Stimulated activated CD4-positive, alpha-beta T cell treated with anti-CD3 and anti-CD28 coated beads, TNF-alpha, amount 100 ng/mL, for 48 hours (primary cell): ENCODE measurements around the gene SLC35A5.
"Not testable (repeated sequence)": the region's sequence is repeated elsewhere in the genome, so short reads cannot be mapped to it uniquely, and the experiment has no call there.

Experiments
- DNase-seq, 3 donors: peaks; one replicate each; pipeline ENCODE4 v3.0.0-alpha.2; 2020; ENCODE audit warnings: low read depth in 3 of 3

The SLC35A5 gene, protein sequence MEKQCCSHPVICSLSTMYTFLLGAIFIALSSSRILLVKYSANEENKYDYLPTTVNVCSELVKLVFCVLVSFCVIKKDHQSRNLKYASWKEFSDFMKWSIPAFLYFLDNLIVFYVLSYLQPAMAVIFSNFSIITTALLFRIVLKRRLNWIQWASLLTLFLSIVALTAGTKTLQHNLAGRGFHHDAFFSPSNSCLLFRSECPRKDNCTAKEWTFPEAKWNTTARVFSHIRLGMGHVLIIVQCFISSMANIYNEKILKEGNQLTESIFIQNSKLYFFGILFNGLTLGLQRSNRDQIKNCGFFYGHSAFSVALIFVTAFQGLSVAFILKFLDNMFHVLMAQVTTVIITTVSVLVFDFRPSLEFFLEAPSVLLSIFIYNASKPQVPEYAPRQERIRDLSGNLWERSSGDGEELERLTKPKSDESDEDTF

DNA sequence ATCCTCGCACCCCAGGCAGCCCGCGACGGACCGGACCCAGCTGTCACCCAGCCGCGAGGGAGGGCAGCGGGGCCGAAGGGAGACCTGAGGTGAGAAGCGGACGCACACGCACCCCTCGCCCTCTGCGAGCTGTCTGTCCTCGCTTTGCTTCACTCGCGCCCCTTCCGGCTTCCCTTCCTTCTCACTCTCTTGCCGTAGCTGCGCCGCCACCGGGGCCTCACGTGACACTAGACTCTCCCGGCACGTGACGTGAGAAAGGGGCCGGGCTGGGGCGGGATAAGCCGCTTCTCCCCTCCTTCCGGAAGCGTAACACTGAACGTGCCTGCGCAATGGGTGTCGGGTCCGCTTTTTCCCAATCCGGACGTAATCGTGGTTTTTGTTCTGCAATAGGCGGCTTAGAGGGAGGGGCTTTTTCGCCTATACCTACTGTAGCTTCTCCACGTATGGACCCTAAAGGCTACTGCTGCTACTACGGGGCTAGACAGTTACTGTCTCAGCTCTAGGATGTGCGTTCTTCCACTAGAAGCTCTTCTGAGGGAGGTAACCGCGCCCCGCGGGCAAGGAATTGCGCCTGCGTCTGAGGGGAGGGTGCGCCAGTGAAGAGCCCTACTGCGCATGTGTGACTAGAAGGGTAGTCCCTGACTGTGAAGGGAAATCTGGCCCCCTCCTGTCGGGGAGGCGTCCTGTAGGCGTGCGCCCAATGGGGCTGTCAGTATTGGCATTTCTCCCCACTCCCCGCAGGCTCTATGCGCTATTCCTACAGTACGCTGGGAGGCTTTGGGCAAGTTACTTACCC lies at the start of gene SLC35A5, which contains the start of gene ATG3:
TSS of gene SLC35A5 (plus strand) at position 312 of the 796 bp plus-strand sequence. CDS start 1,359 bp downstream, outside the sequence.
TSS of gene ATG3 (minus strand) at position 229 of the 796 bp plus-strand sequence. CDS start 434 bp downstream, outside the sequence.
- peak; percentile 95 to 98 (median 96) for DNase-seq

DNA sequence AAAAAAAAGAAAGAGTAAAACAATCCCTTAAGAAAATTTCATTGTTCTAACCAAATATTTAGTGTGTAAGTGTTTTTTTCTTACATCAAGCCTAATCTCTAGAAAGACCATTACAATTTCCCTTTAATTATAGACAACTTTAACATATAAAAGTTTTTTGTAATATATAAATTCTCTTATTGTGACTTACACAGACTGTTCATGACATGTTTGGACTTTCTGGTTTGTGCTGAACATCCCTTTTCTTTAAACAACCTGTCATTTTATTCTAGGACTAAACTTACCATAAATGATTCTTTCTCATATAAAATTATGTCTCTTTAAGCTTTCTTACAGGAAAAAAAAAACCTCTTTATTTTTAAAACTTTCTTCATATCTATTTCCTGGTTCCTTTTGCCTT lies 49.5 kb upstream of the SLC35A5 start:
- DNase-seq: no peak

DNA sequence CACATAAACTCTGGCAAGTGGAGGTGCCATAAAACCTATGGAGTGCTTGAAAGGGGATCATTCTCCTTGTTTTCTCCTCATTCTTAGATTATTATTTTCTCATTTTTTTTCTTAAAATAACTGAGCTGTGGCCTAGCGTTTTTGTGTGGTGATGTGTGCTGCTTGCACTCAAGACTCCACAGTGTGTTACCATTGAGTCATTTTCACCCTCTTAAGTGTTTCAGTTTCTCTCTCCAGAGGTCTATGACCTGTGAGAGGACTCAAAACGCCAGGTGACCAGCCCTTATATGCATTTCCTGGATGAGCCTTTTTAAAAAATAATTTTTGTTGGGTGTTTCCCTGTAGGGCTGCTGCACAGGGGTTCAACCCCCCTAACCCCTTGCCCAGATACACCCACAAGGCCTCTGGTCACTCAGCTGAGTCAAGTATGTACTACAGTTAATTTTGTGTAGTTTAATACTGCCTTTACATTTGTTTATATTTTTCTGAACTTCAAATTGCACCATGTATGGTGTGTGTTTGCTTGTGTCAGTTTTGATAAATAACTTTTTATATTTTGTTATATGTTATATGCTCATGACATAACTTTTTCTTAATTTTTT lies 47.2 kb upstream of the SLC35A5 start:
- no peak for DNase-seq

DNA sequence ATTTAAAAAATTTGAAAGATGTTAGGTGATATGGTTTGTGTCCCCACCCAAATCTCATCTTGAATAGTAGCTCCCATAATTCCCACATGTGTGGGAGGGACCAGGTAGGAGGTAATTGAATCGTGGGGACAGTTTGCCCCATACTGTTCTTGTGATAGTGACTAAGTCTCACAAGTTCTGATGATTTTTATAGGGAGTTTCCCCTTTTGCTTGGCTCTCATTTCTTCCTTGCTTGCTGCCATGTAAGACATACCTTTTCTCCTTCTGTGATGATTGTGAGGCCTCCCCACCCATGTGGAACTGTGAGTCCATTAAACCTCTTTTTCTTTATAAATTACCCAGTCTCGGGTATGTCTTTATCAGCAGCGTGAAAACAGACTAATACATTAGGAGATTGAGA lies 42.9 kb upstream of the SLC35A5 start:
- not testable (repeated sequence) for DNase-seq

DNA sequence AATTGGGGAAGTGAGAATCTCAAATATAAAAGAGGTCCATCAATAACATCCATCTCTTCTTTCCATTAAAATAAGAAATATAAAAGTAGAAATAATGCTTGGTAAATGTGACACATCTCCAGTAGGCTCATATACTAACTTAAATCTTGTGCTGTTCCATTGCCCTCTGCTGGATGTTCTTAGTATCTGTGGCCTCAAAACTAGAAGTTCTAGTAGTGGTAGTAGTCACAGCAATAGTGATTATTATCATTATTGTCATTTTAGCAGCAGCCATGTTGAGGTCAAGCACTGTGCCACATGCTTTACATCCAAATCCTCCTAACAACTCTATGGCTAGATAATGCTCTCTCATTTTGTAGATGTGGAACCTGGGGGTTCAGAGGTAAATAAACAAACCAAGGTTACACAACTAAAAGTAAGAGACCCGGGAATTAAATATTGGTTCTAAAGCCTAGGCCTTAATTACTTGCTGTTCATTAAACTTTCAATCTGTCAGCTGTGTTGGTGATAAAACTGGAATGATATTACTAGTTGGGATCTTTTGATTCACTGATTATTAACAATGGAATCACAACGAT lies 42.3 kb upstream of the SLC35A5 start:
- no peak for DNase-seq

DNA sequence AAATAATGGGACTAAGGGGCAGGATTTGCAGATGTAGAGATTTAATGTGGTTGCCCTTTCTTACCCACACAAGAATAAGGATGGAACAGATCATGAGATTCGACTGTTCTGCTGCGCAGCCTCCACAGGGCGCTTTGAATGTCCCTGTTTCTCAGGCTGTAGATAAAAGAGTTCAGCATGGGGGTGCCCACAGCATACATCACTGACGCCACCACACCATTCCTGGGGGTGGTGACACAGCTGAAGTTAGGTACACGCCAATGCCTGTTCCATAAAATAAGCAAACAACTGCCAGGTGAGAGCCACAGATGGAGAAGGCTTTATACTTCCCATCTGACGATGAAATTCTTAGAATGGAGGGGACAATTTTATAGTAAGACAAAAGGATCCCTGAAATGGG lies 37.7 kb upstream of the SLC35A5 start:
- DNase-seq: not testable (repeated sequence)

DNA sequence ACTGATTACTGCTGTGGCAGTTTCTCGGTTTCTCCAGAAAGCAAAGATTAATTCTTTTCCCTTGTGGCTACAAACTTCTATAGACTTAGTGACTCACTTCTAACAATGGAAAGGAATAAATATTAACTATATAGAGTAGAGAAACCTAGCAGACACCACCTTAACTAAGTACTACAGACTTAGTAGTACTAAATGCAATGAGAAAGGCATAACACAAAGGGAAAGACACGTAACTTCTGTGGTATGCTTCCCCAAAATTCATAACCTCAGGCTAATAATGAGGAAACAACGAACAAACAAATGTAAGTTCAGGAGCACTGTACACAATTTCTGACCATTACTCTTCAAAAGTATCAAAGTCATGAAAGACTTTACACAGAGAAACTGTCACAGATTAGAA lies 31.3 kb upstream of the SLC35A5 start:
- no peak for DNase-seq

DNA sequence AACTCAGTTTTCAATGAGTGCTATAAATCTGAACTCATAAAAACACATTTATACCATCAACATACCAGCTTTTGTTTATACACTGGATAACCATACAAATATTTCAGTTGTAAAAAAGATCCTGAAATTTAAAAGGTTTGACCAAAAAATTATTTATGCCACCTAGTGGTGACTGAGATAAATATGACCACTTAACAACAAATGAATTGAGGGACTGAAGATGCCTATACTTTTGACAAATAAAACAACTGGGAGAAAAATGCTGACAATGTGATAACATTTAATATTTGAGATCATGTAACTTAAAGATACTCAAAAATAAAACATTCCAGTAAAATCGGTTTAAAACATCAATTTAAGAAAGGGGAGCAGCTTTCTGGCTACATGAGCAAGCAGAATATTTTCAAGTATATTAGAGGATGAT lies 30.5 kb upstream of the SLC35A5 start:
- no peak for DNase-seq

DNA sequence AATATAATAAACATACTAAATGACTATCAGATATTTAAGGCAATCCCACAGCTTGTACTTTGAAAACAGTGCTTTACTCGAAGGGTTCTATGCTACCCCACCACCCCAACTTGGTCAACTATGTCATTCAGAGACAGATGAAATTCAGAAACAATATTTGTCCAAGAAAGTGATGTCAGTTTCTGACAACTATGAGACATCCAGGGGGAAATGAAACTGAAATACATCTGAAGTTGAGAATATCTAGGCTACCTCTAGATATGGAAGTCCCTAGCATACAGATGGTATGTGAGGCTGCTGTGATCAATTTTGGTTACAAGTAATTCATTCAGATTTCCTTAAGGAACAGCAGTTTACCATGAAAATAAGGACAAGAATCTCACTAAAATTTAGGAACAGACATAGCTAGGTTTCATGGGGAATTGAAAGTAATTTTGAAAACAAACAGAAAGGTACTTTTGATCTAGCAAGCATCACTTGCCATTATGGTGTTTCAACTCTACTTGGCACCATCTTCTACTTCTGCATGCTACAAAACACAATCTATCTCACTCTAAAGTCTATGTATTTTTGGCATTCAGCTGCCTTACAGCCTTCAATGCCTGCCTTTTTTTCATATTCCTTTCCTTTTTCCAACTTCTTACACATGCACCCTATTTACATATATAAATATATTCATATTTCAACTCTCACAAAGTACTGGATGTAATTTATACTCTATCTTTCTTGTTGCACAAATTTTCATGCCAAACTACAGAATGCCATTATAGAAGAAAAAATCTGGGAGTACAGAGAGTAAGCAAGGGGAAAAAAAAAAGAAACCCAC lies 21.8 kb upstream of the SLC35A5 start:
- no peak for DNase-seq

DNA sequence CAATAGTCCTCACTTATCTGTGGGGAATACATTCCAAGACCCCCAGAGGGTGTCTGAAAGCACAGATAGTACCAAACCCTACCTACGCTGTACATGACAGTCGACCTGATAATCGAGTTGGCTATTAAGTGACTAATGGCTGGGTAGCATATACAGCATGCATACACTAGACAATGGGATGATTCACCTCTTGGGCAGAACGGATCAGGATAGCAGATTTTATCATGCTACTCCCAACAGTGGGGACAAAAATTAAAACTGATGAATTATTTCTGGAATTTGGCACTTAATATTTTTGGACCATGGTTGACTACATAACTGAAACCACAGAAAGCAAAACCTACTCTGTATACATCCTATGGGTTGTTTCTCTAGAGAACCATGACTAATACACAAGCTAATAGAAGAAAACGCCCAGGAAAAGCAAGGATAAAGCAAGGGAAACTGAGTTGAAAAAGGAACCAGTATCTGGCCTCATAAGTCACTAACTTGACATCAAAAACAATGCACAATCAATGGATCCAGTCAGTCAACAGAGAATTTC lies 15.6 kb upstream of the SLC35A5 start:
- DNase-seq: no peak

DNA sequence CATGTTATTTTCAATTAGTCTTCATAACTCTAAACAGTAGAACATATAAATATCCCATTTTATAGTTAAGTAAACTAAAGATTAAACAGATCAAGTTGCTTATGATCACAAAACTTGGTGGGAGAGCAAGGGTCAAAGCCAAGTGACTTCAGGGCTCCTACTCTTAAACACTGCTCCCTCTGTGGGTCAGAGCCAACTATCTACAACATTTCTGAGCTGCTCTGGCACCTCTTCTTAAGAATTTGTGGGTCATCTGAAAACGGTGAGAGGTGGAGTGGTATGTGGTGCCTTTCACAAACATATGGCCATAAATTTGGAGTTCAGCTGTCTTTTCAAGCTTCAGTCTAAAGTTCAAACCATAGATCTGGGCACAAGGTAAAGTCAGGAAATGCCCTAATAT lies 11.0 kb upstream of the SLC35A5 start:
- DNase-seq: no peak

DNA sequence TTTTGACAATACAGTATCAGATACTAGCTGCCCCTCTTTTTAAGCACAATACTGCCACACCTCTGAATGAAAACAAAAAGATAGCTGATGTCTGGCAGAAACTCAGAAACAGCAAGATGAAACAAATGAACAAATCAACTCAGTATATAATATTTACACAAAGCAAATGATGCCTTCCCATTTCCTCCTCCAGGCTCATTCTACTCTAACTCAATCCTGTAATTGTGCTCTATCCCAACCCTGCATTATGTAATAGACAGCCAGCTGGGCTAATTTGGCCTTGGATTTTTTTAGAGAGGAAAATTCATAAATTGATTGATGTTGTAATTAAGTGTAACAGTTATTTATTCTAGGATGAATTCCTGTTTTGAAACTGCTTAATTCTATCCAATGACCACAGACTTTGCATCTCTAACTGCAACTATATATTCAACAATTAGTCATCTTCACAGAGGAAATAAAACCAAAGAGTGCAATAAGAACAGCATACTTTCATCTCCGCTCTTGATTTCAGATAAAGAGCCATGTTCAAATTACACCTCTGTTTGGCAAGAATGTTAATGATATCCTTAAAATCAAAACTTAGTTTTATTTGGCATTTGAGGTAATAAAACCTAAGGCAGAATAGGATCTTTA lies 6.2 kb upstream of the SLC35A5 start:
- DNase-seq: no peak

DNA sequence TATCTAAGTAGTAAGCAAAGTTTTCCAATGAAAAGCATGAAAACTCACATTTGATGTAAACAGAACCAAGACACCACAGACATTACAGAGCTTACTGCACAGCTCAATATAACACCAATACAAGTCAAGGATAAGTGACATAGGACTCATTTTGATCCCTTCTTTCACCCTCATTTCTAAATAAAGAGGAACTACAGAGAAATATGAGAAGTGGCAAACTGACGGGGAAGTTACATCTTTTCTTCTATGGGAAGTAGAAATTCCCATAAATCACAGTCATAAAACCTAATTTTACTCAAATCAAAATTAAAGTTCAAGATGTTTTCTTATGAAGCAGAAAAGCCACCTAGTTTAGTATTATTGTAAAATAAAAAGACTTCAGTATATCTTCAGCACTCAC lies 3.9 kb upstream of the SLC35A5 start:
- DNase-seq: no peak

DNA sequence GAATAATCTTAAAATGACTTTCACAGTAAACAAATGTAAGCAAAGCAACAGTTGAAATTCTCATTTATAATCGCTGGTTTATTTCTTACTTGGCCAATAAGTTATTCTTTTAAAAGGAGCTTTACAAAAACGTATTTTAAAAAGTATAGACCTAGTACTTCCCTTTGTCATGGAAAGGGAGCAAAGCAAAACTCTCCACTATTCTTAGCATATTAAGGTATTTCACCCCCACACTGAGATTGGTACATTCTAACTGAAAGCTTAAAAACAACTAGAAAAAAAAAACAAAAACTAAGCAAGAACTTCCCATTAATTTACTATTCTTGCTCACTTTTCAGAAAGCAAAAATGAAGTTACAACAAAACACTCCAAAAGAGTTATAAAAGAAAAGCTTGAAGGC lies 1.5 kb upstream of the SLC35A5 start:
- no peak for DNase-seq

DNA sequence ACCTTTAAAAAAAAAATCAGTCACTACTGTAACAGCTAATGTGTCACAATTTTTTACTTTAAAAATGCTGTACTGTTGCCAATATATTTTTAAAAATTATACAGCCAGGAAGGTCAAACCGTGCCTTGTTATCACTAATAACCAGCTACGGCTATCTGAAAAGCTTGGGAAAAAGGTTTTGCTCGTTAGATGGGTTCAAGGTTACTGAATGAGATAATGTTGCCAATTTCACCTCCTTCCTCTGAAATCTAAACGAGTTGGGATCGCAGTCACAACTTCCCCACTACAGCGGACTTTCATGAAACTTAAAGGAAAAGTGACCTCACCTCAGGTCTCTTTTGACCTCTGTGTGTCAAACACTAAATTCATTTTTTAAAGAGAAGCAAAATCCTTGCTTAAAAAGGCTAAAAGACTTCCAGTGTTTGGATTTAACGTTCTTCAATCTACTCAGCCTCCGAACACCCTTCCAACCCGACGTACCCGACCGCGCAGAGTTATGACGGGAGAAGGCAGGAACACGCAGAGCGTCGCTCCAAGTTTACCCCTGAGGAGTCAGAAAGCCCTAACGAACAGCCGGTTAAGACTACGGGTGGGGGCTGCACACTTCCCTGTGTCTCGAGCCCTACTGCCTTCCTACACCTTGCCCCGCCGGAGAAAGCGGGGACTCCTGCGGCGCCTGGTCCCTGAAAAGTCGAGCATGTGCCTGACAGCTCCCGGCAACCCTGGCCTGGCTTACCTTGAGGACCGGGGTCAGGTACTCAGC lies 943 bp upstream of the SLC35A5 start:
- DNase-seq: peak; percentile 60 to 76 (median 67)

DNA sequence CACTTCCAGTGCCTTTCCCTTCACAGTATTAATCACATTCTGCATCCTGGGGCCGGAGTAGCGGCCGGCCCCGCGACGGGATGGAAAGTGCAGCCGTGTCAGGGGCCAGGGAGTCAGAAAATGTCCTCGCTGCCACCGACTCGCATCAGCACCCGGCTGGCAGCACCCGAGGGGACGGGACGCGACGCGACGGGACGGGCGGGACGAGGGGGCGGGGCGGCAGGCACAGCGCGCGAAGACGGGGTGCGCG lies 436 bp upstream of the SLC35A5 start:
- peak in 2 of 3 donors; percentile 55 to 82 for DNase-seq

DNA sequence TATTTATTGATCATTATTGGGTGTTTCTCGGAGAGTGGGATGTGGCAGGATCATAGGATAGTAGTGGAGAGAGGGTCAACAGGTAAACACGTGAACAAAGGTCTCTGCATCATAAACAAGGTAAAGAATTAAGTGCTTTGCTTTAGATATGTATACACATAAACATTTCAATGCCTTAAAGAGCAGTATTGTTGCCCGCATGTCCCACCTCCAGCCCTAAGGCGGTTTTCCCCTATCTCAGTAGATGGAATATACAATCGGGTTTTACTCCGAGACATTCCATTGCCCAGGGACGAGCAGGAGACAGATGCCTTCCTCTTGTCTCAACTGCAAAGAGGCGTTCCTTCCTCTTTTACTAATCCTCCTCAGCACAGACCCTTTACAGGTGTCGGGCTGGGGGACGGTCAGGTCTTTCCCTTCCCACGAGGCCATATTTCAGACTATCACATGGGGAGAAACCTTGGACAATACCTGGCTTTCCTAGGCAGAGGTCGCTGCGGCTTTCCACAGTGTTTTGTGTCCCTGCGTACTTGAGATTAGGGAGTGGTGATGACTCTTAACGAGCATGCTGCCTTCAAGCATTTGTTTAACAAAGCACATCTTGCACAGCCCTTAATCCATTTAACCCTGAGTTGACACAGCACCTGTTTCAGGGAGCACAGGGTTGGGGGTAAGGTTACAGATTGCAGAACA lies 2.5 kb downstream of the SLC35A5 start:
- DNase-seq: not testable (repeated sequence)

DNA sequence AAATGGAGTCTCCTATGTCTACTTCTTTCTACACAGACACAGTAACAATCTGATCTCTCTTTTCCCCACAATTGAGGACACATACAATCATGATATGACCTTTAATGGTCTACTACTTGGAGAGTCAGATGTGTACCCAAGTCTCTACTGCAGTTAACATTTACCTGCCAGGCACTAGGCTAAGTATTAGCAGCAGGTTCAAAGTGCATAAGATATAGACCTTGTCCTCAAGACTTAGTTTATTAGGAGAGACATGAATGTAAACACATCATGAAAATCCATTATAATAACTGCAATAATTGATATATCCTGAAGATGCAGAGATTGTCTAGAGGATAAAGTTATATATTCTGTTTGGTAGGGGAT lies 3.1 kb downstream of the SLC35A5 start:
- no peak for DNase-seq

DNA sequence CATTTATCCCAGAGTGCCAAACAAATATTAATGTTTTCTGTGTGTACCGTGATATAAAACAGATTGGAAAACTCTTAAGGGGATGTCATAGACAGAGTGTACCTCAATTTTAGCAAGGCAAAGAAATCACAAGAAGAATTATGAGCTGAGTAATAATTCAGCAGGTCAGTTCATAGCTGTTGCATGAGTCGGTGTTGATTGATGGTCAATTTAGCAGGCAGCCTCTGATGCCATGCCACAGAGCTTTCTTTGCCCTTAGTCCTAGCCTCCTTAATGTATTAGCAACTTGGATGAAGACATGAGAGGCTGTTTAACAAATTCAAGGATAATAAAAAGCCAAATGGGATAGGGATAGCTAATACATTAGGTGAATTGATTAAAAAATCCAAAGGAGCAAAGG lies 6.8 kb downstream of the SLC35A5 start:
- DNase-seq: no peak
